ENCODE measurements around the gene KCNJ2.

The KCNJ2 gene

GRCh38 chr17:70120425-70120824, 48.9 kb upstream of the KCNJ2 start:
- H3K9ac ChIP-seq (ENCODE audit: low read length), result no peak overlapping the region
- no peaks in the 10 kb centered on the region for H3K9me2 ChIP-seq (replicated peaks; ENCODE audit: insufficient read depth, low read length)
- no peak overlapping the region for H2AFZ ChIP-seq (ENCODE audit: low read depth, low read length, severe bottlenecking)
- H3F3A ChIP-seq (ENCODE audit: insufficient read depth), result no peaks in the 10 kb centered on the region
- H3K4me2 ChIP-seq (ENCODE audit: low read depth, low read length, poor library complexity, severe bottlenecking), result no peak overlapping the region
- H3K36me3 ChIP-seq (ENCODE audit: low read length), result no peaks in the 10 kb centered on the region
- no peaks in the 10 kb centered on the region for H3K27me3 ChIP-seq (ENCODE audit: low read length)
- no peaks in the 10 kb centered on the region; the same call in 1 of the 2 replicates for H3K9me3 ChIP-seq (ENCODE audit: insufficient read depth, low read length)
- no peak overlapping the region for H3K4me3 ChIP-seq (ENCODE audit: insufficient read depth, low read length, poor library complexity, severe bottlenecking)
- no peaks in the 10 kb centered on the region for H4K20me1 ChIP-seq (ENCODE audit: low read depth, low read length)
- TF ChIP-seq CTCF (IDR thresholded peaks at IDR 0.05; ENCODE audit: insufficient read depth, low read length, poor library complexity, severe bottlenecking) (no peak), EZH2phosphoT487 (conservative IDR thresholded peaks at IDR 0.05; ENCODE audit: low read length) (no peak)
- H3K79me2 ChIP-seq (ENCODE audit: insufficient read depth, low read length), result no peaks in the 10 kb centered on the region
- H3K27ac ChIP-seq (ENCODE audit: low read depth, low read length), result no peak overlapping the region

GRCh38 chr17:70121126-70121525, 48.2 kb upstream of the KCNJ2 start:
- no peaks in the 10 kb centered on the region for H3K36me3 ChIP-seq (ENCODE audit: low read length)
- no peak overlapping the region for H2AFZ ChIP-seq (ENCODE audit: low read depth, low read length, severe bottlenecking)
- H3K9me3 ChIP-seq (ENCODE audit: insufficient read depth, low read length), result no peaks in the 10 kb centered on the region; the same call in 1 of the 2 replicates
- H3K27me3 ChIP-seq (ENCODE audit: low read length), result no peaks in the 10 kb centered on the region
- TF ChIP-seq CTCF (IDR thresholded peaks at IDR 0.05; ENCODE audit: insufficient read depth, low read length, poor library complexity, severe bottlenecking) (no peak), EZH2phosphoT487 (conservative IDR thresholded peaks at IDR 0.05; ENCODE audit: low read length) (no peak)
- H3K9ac ChIP-seq (ENCODE audit: low read length), result no peak overlapping the region
- H3K4me3 ChIP-seq (ENCODE audit: insufficient read depth, low read length, poor library complexity, severe bottlenecking), result no peak overlapping the region
- no peaks in the 10 kb centered on the region for H3K9me2 ChIP-seq (replicated peaks; ENCODE audit: insufficient read depth, low read length)
- no peaks in the 10 kb centered on the region for H4K20me1 ChIP-seq (ENCODE audit: low read depth, low read length)
- no peaks in the 10 kb centered on the region for H3F3A ChIP-seq (ENCODE audit: insufficient read depth)
- H3K4me2 ChIP-seq (ENCODE audit: low read depth, low read length, poor library complexity, severe bottlenecking), result no peak overlapping the region
- no peak overlapping the region for H3K27ac ChIP-seq (ENCODE audit: low read depth, low read length)
- no peaks in the 10 kb centered on the region for H3K79me2 ChIP-seq (ENCODE audit: insufficient read depth, low read length)

GRCh38 chr17:70123193-70123592, 46.1 kb upstream of the KCNJ2 start:
- no peak overlapping the region for H3K4me2 ChIP-seq (ENCODE audit: low read depth, low read length, poor library complexity, severe bottlenecking)
- no peaks in the 10 kb centered on the region for H4K20me1 ChIP-seq (ENCODE audit: low read depth, low read length)
- H2AFZ ChIP-seq (ENCODE audit: low read depth, low read length, severe bottlenecking), result no peak overlapping the region
- no peaks in the 10 kb centered on the region for H3K9me2 ChIP-seq (replicated peaks; ENCODE audit: insufficient read depth, low read length)
- no peak overlapping the region for H3K4me3 ChIP-seq (ENCODE audit: insufficient read depth, low read length, poor library complexity, severe bottlenecking)
- H3K36me3 ChIP-seq (ENCODE audit: low read length), result no peaks in the 10 kb centered on the region
- H3K27ac ChIP-seq (ENCODE audit: low read depth, low read length), result no peak overlapping the region
- no peak overlapping the region for H3K9ac ChIP-seq (ENCODE audit: low read length)
- H3K79me2 ChIP-seq (ENCODE audit: insufficient read depth, low read length), result no peaks in the 10 kb centered on the region
- no peaks in the 10 kb centered on the region for H3K9me3 ChIP-seq (ENCODE audit: insufficient read depth, low read length)
- no peaks in the 10 kb centered on the region for H3F3A ChIP-seq (ENCODE audit: insufficient read depth)
- no peak for TF ChIP-seq EZH2phosphoT487 (conservative IDR thresholded peaks at IDR 0.05; ENCODE audit: low read length)
- no peak for TF ChIP-seq CTCF (IDR thresholded peaks at IDR 0.05; ENCODE audit: insufficient read depth, low read length, poor library complexity, severe bottlenecking)
- H3K27me3 ChIP-seq (ENCODE audit: low read length), result no peaks in the 10 kb centered on the region

Measured in SU-DHL-6 (cell line).